IMR-90 (cell line): ENCODE data around the gene CAMTA1. TPM values are rescaled to one million over a fixed set of nuclear protein-coding genes. Genes with fewer than 3 reads are reported as not detected.

Experiments used
- ATAC-seq: fragments of 200-7000 bp; cut with Tn5 transposase; 2 replicates; pipeline ENCODE4 v1.9.1; 2020; ENCODE audit warnings: low read depth, mild to moderate bottlenecking, moderate library complexity
- BruUV-seq: library from RNA; stranded (reverse); fragments of 400-500 nt; replicated peaks from 2 replicates; lab custom pipeline; 2021; lab: Mats Ljungman, UMichigan
- CTCF ChIA-PET: fragments of 300-600 bp; formaldehyde crosslinking; extraction: SDS; loops from one replicate; lab custom pipeline; 2021; ENCODE audit warnings: antibody characterized with exemption; lab: Yijun Ruan, JAX
- POLR2A ChIA-PET: fragments of 300-600 bp; sonication (Branson Sonifier 250); formaldehyde crosslinking; loops from one replicate; lab custom pipeline; 2022; ENCODE audit warnings: antibody characterized with exemption; ENCODE audit not compliant: unreplicated experiment; lab: Charles Lee
- DNase-seq: peaks from one replicate; pipeline ENCODE4 v3.0.0; 2013
- H2AFZ ChIP-seq: replicated peaks from 2 replicates; pipeline ENCODE3; 2013; ENCODE audit warnings: low read length, mild to moderate bottlenecking; ENCODE audit not compliant: poor library complexity
- H2AK5ac ChIP-seq: 2 replicates; pipeline ENCODE4 v1.6.1; 2013; ENCODE audit warnings: low read depth, low read length, inconsistent platforms
- H2AK9ac ChIP-seq: replicated peaks from 2 replicates; pipeline ENCODE3; 2013; ENCODE audit warnings: mild to moderate bottlenecking, low read depth, low read length, moderate library complexity; ENCODE audit not compliant: poor library complexity
- H2BK120ac ChIP-seq: 2 replicates; pipeline ENCODE4 v1.6.1; 2013; ENCODE audit warnings: low read depth, low read length, inconsistent platforms
- H2BK15ac ChIP-seq: 3 replicates; pipeline ENCODE4 v1.6.1; 2013; ENCODE audit warnings: low read depth, low read length, inconsistent platforms
- H2BK20ac ChIP-seq: 2 replicates; pipeline ENCODE4 v1.6.1; 2013; ENCODE audit warnings: low read depth, mild to moderate bottlenecking, inconsistent platforms, low read length, moderate library complexity
- H2BK5ac ChIP-seq: 2 replicates; pipeline ENCODE4 v1.6.1; 2013; ENCODE audit warnings: mild to moderate bottlenecking, low read depth, low read length, inconsistent platforms; ENCODE audit not compliant: poor library complexity, severe bottlenecking
- H3K14ac ChIP-seq: replicated peaks from 2 replicates; pipeline ENCODE4 v1.6.1; 2013; ENCODE audit warnings: low read depth, low read length, inconsistent platforms
- H3K18ac ChIP-seq: 2 replicates; pipeline ENCODE4 v1.6.1; 2013; ENCODE audit warnings: low read depth, low read length, control low read depth
- H3K23ac ChIP-seq: 2 replicates; pipeline ENCODE4 v1.6.1; 2013; ENCODE audit warnings: low read depth, low read length, inconsistent platforms
- H3K27ac ChIP-seq: 2 replicates; pipeline ENCODE4 v1.5.1; 2013; ENCODE audit warnings: mild to moderate bottlenecking, control low read depth, low read length; ENCODE audit not compliant: insufficient read depth
- H3K27me3 ChIP-seq: 2 replicates; pipeline ENCODE4 v1.6.1; 2013; ENCODE audit warnings: low read length; ENCODE audit not compliant: control insufficient read depth, insufficient read depth
- H3K36me3 ChIP-seq: 2 replicates; pipeline ENCODE4 v1.6.1; 2013; ENCODE audit warnings: low read length, mixed read lengths; ENCODE audit not compliant: control insufficient read depth, insufficient read depth
- H3K4ac ChIP-seq: 2 replicates; pipeline ENCODE4 v1.6.1; 2013; ENCODE audit warnings: low read depth, low read length, inconsistent platforms
- H3K4me1 ChIP-seq: 2 replicates; pipeline ENCODE4 v1.6.1; 2013; ENCODE audit warnings: low read length, mixed read lengths; ENCODE audit not compliant: control insufficient read depth, insufficient read depth
- H3K4me2 ChIP-seq: 2 replicates; pipeline ENCODE4 v1.6.1; 2013; ENCODE audit warnings: low read depth, mild to moderate bottlenecking, control low read depth, low read length, moderate library complexity
- H3K4me3 ChIP-seq: 2 replicates; pipeline ENCODE4 v1.5.1; 2013; ENCODE audit warnings: low read depth, mild to moderate bottlenecking, control low read depth, low read length, moderate library complexity; ENCODE audit not compliant: insufficient read depth
- H3K56ac ChIP-seq: 2 replicates; pipeline ENCODE4 v1.6.1; 2013; ENCODE audit warnings: low read length, inconsistent platforms; ENCODE audit not compliant: insufficient read depth; ENCODE audit errors: extremely low read depth
- H3K79me1 ChIP-seq, 2 experiments: 2 replicates each; pipeline ENCODE4 v1.6.1; 2013; ENCODE audit warnings: low read length in 2 of 2, inconsistent platforms in 1 of 2, low read depth in 1 of 2
- H3K9ac ChIP-seq: 2 replicates; pipeline ENCODE4 v1.6.1; 2013; ENCODE audit warnings: low read depth, low read length, control low read depth
- H3K9me1 ChIP-seq: 2 replicates; pipeline ENCODE4 v1.6.1; 2013; ENCODE audit warnings: low read length, inconsistent platforms; ENCODE audit not compliant: insufficient read depth
- H3K9me3 ChIP-seq: 2 replicates; pipeline ENCODE4 v1.6.1; 2013; ENCODE audit warnings: low read length; ENCODE audit not compliant: control insufficient read depth, insufficient read depth
- H4K20me1 ChIP-seq: 2 replicates; pipeline ENCODE4 v1.6.1; 2013; ENCODE audit warnings: low read length, inconsistent platforms; ENCODE audit not compliant: insufficient read depth
- H4K5ac ChIP-seq: 2 replicates; pipeline ENCODE4 v1.6.1; 2013; ENCODE audit warnings: mild to moderate bottlenecking, low read depth, low read length, control low read depth
- H4K8ac ChIP-seq, 2 experiments: 2 replicates each; pipeline ENCODE4 v1.6.1; 2013; ENCODE audit warnings: low read depth in 2 of 2, low read length in 2 of 2, control low read depth in 1 of 2, inconsistent platforms in 1 of 2
- H4K91ac ChIP-seq: 2 replicates; pipeline ENCODE4 v1.6.1; 2013; ENCODE audit warnings: low read depth, low read length, inconsistent platforms; ENCODE audit not compliant: insufficient read depth
- BHLHE40 ChIP-seq: fragments of 150-350 bp; IDR thresholded peaks from 2 replicates; pipeline ENCODE4 v1.6.1; 2016; ENCODE audit warnings: mild to moderate bottlenecking, low read depth, low read length
- CHD1 ChIP-seq: IDR thresholded peaks from 2 replicates; pipeline ENCODE4 v1.6.1; 2012; ENCODE audit warnings: low read depth, low read length, improper control_type of control experiment
- ELK1 ChIP-seq: fragments of 150-350 bp; IDR thresholded peaks from 2 replicates; pipeline ENCODE4 v1.6.1; 2016; ENCODE audit warnings: low read depth, mild to moderate bottlenecking, low read length, moderate library complexity, borderline replicate concordance
- MAFK ChIP-seq: IDR thresholded peaks from 2 replicates; pipeline ENCODE4 v1.6.1; 2012; ENCODE audit warnings: low read depth, low read length, improper control_type of control experiment
- POLR2A ChIP-seq: IDR thresholded peaks from 2 replicates; pipeline ENCODE4 v1.6.1; 2012; ENCODE audit warnings: mild to moderate bottlenecking, low read depth, low read length
- RAD21 ChIP-seq: IDR thresholded peaks from 2 replicates; pipeline ENCODE4 v1.6.1; 2012; ENCODE audit warnings: low read length, improper control_type of control experiment
- WGBS, 2 experiments: methylation state at CpG; one replicate each; pipeline versions ENCODE4 v1.1.5 to v1.1.7; 2013; ENCODE audit warnings: missing lambda C conversion rate in 2 of 2; ENCODE audit not compliant: insufficient read length in 1 of 2; ENCODE audit errors: extremely low coverage in 2 of 2; 5-methylcytosine and 5-hydroxymethylcytosine counted together
- dilution Hi-C: fragments of 300-500 bp; cut with HindIII; formaldehyde crosslinking; loops from one replicate; pipeline ENCODE4 v1.14.3; 2018; ENCODE audit warnings: low sequenced_read_pairs; ENCODE audit not compliant: unreplicated experiment
- in situ Hi-C: fragments of 300-500 bp; cut with MboI; formaldehyde crosslinking; loops from 3 replicates; pipeline ENCODE4 v1.14.3; 2019; ENCODE audit warnings: low sequenced_read_pairs, inconsistent platforms, mixed read lengths
- intact Hi-C: fragments of 100-400 bp; cut with micrococcal nuclease; formaldehyde crosslinking; loops from 2 replicates; pipeline ENCODE4 v1.10.0; 2022
- polyA plus RNA-seq, 3 experiments: library from polyadenylated mRNA; depleted of rRNA; stranded (reverse); fragments of >200 nt; gene quantifications; 2 replicates each; pipeline ENCODE4 v1.2.3, GENCODE V29; 2012; ENCODE audit warnings: low replicate concordance in 1 of 3
- total RNA-seq: library from RNA; depleted of rRNA; stranded (reverse); fragments of >200 nt; gene quantifications from 2 replicates; pipeline ENCODE4 v1.2.3, GENCODE V29; 2012

The CAMTA1 gene
- total and polyA plus RNA-seq, 2 of the 4 experiments (the other 2 are of a cell fraction), result 35.5 to 74.3 TPM

- Histone ChIP-seq H2BK120ac (no peak overlapping the region), H4K91ac (no peak overlapping the region), H2BK20ac (no peak overlapping the region), H3K9me1 (no peaks in the 10 kb centered on the region), H2BK15ac (no peak overlapping the region), H3K36me3 (no peaks in the 10 kb centered on the region), H3K4me3 (no peak overlapping the region), H3K4me1 (peaks cover 3% of the 10 kb centered on the region), H4K20me1 (no peaks in the 10 kb centered on the region), H3K27me3 (no peaks in the 10 kb centered on the region), H4K8ac (no peak overlapping the region), H3K4ac (no peak overlapping the region), H3K4me2 (no peak overlapping the region), H2AK5ac (no peak overlapping the region), H3K79me1 (no peaks in the 10 kb centered on the region), H2AK9ac (no peak overlapping the region), H2AFZ (no peak overlapping the region), H3K9me3 (no peaks in the 10 kb centered on the region), H3K18ac (no peak overlapping the region), H3K14ac (no peak overlapping the region), H3K27ac (no peak overlapping the region), H3K23ac (no peak overlapping the region), H4K5ac (no peak overlapping the region), H3K9ac (no peak overlapping the region), H2BK5ac (no peak overlapping the region), H3K56ac (no peak overlapping the region)
- CTCF ChIA-PET, result no interaction called here
- in situ Hi-C loops (no loop called here), intact Hi-C loops (no loop called here), dilution Hi-C loops (no loop called here)
- WGBS, 2 experiments, result no CpG with 5 or more reads among the region's 6 CpGs
- POLR2A ChIA-PET, result no interaction called here
- DNase-seq (no peak), ATAC-seq (no peak)
- no TSS peak for BruUV-seq
- no peak for TF ChIP-seq CHD1
- no peak for TF ChIP-seq MAFK
- TF ChIP-seq RAD21, result no peak
- TF ChIP-seq POLR2A, result no peak
- no peak for TF ChIP-seq ELK1
- TF ChIP-seq BHLHE40, result no peak
Observed at GRCh38 chr1:7233237-7233540, 447.9 kb downstream of the CAMTA1 start.
